ENCODE measurements around the gene ZNF628.
A peak's percentile ranks its signal among the peaks of the same experiment; 100 is the strongest.

GRCh38 chr19:55461974-55462626 is 14.3 kb upstream of the ZNF628 start:
- peak in 1 of 2 donors; percentile 66 for TF ChIP-seq POLR2A (IDR thresholded peaks at IDR 0.05)
- TF ChIP-seq, protein P1, sequence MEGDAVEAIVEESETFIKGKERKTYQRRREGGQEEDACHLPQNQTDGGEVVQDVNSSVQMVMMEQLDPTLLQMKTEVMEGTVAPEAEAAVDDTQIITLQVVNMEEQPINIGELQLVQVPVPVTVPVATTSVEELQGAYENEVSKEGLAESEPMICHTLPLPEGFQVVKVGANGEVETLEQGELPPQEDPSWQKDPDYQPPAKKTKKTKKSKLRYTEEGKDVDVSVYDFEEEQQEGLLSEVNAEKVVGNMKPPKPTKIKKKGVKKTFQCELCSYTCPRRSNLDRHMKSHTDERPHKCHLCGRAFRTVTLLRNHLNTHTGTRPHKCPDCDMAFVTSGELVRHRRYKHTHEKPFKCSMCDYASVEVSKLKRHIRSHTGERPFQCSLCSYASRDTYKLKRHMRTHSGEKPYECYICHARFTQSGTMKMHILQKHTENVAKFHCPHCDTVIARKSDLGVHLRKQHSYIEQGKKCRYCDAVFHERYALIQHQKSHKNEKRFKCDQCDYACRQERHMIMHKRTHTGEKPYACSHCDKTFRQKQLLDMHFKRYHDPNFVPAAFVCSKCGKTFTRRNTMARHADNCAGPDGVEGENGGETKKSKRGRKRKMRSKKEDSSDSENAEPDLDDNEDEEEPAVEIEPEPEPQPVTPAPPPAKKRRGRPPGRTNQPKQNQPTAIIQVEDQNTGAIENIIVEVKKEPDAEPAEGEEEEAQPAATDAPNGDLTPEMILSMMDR (IDR thresholded peaks at IDR 0.05): no peak
